Measurements from ENCODE around the gene SENP6. TPM values are rescaled to one million over a fixed set of nuclear protein-coding genes. Genes with fewer than 3 reads are reported as not detected.

The SENP6 gene
- total and polyA plus RNA-seq, 12 donors = 43.0 to 98.5 (median 76.6) TPM

DNA sequence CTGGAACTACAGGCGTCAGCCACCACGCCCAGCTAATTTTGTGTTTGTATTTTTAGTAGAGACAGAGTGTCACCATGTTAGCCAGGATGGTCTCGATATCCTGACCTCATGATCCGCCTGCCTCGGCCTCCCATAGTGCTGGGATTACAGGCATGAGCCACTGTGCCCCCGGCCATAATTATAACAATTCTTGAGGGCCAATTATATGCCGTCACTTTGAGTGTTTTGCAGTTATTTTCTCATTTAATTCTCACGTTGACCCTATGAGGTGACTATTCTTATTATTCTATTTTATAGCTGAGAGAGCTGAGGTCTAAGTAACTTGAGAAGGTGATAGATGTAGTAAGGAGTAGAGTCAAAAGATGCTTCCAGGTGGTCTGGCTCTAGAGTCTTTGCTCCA is 160.4 kb downstream of the SENP6 start:
- 95 to 97% (median 96%) methylated on average over 8 of the region's 8 CpGs for WGBS, 4 donors
- TF ChIP-seq, protein P1, sequence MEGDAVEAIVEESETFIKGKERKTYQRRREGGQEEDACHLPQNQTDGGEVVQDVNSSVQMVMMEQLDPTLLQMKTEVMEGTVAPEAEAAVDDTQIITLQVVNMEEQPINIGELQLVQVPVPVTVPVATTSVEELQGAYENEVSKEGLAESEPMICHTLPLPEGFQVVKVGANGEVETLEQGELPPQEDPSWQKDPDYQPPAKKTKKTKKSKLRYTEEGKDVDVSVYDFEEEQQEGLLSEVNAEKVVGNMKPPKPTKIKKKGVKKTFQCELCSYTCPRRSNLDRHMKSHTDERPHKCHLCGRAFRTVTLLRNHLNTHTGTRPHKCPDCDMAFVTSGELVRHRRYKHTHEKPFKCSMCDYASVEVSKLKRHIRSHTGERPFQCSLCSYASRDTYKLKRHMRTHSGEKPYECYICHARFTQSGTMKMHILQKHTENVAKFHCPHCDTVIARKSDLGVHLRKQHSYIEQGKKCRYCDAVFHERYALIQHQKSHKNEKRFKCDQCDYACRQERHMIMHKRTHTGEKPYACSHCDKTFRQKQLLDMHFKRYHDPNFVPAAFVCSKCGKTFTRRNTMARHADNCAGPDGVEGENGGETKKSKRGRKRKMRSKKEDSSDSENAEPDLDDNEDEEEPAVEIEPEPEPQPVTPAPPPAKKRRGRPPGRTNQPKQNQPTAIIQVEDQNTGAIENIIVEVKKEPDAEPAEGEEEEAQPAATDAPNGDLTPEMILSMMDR (IDR thresholded peaks at IDR 0.05) = no peak
- no peak for TF ChIP-seq POLR2A (IDR thresholded peaks at IDR 0.05)
- no peak overlapping the region for H3K4me3 ChIP-seq
- no peaks in the 10 kb centered on the region for H3K36me3 ChIP-seq (replicated peaks in 1 of 2)
- intact Hi-C loops (cut with DNase I) = no loop called here
- H3K9me3 ChIP-seq (replicated peaks in 1 of 3) = no peaks in the 10 kb centered on the region
- H3K27ac ChIP-seq = no peak overlapping the region
- no peak for DNase-seq
- H3K27me3 ChIP-seq = no peaks in the 10 kb centered on the region
- H3K4me1 ChIP-seq (replicated peaks in 1 of 2) = peaks cover 0 to 10% of the 10 kb centered on the region in 2 donors

DNA sequence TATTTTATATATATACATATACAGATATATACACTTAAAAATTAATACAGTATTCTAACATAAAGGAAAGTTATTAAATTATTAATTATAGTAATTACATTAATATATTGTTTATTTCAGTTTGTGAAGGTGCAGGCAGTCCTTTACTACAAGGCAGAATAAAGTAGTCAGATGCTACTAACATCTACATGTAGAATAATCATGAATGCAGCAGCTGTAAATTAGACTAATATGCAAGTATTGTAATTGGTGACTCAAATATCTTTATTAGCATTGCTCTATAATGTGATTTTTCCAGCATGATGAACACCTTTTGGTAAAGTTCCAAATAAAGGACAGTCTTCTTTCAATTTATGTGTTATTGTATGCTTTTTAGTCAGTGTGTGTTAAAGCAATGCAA is 164.7 kb downstream of the SENP6 start:
- no peaks in the 10 kb centered on the region for H3K27me3 ChIP-seq
- intact Hi-C loops (cut with DNase I) = no loop called here
- no peak overlapping the region for H3K27ac ChIP-seq
- no peaks in the 10 kb centered on the region for H3K4me1 ChIP-seq (replicated peaks in 1 of 2)
- TF ChIP-seq POLR2A (IDR thresholded peaks at IDR 0.05) = no peak
- TF ChIP-seq, protein P1 (IDR thresholded peaks at IDR 0.05) = no peak
- DNase-seq = no peak
- H3K36me3 ChIP-seq (replicated peaks in 1 of 2) = no peaks in the 10 kb centered on the region
- no peaks in the 10 kb centered on the region for H3K9me3 ChIP-seq (replicated peaks in 1 of 3)
- H3K4me3 ChIP-seq = no peak overlapping the region

Small RNAs within 50 kb of the gene (small RNA-seq; reads per million reads assigned to genes)
- 0 reads per million in 2 donors for gene RNU6-1016P
- gene RNU6-1338P = 0 reads per million in 2 donors
- 0 reads per million in 2 donors for gene RNU6-155P

Other genes with a start within 250 kb of the SENP6 start
- gene FILIP1, start 108.1 kb upstream of the SENP6 start, total RNA-seq = 1 to 10 TPM; 1.5 to 8.0 (median 2.7) TPM
- 1 to 10 TPM in 2 of 3 donors, under 1 TPM in 1; 0.94 to 2.5 (median 1.9) TPM for gene FILIP1, start 108.1 kb upstream of the SENP6 start, polyA plus RNA-seq
- 10 to 100 TPM; 11.1 to 27.1 (median 15.6) TPM for gene MYO6, start 147.4 kb downstream of the SENP6 start, total RNA-seq
- gene MYO6, start 147.4 kb downstream of the SENP6 start, polyA plus RNA-seq = 10 to 100 TPM; 15.1 to 19.1 (median 16.7) TPM